K562 (cell line): Measurements from ENCODE around the gene LY6G5B. TPM values are rescaled to one million over a fixed set of nuclear protein-coding genes. Genes with fewer than 3 reads are reported as not detected.

Source experiments
- CHD1 ChIP-seq: fragments of 200-600 bp; sonication (generic); IDR thresholded peaks from one replicate; pipeline ENCODE4 v1.6.1; 2012; ENCODE audit warnings: mild to moderate bottlenecking, moderate library complexity, low read length, inconsistent platforms
- DMBX1 ChIP-seq: fragments of 250-450 bp; sonication (Bioruptor Pico); IDR thresholded peaks from 2 replicates; pipeline ENCODE4 v1.8.0; 2022; ENCODE audit warnings: inconsistent platforms, mild to moderate bottlenecking, moderate library complexity, borderline replicate concordance
- E2F3 ChIP-seq: fragments of 250-450 bp; sonication (Bioruptor Pico); IDR thresholded peaks from 2 replicates; pipeline ENCODE4 v1.4.0; 2020; ENCODE audit warnings: mild to moderate bottlenecking
- EHMT2 ChIP-seq: fragments of 450-650 bp; IDR thresholded peaks from 2 replicates; pipeline ENCODE4 v1.6.1; 2018; ENCODE audit warnings: antibody characterized with exemption
- HDAC3 ChIP-seq: fragments of 450-650 bp; IDR thresholded peaks from 2 replicates; pipeline ENCODE4 v1.6.1; 2018; ENCODE audit warnings: borderline replicate concordance, mild to moderate bottlenecking, moderate library complexity; ENCODE audit not compliant: partially characterized antibody
- IFI16 ChIP-seq: fragments of 250-450 bp; sonication (Bioruptor Pico); IDR thresholded peaks from 2 replicates; pipeline ENCODE4 v2.1.2; 2022; ENCODE audit warnings: mild to moderate bottlenecking, inconsistent platforms
- KHSRP ChIP-seq: fragments of 450-650 bp; IDR thresholded peaks from 2 replicates; pipeline ENCODE4 v1.6.1; 2017
- MEIS2 ChIP-seq: fragments of 450-650 bp; IDR thresholded peaks from 2 replicates; pipeline ENCODE4 v1.6.1; 2014; ENCODE audit warnings: mild to moderate bottlenecking; ENCODE audit not compliant: partially characterized antibody
- PHF21A ChIP-seq: fragments of 450-650 bp; IDR thresholded peaks from 2 replicates; pipeline ENCODE4 v1.6.1; 2017; ENCODE audit warnings: low read depth, borderline replicate concordance
- PRMT5 ChIP-seq: sonication (generic); formaldehyde crosslinking; IDR thresholded peaks from 2 replicates; pipeline ENCODE4 v1.5.0; 2020; ENCODE audit warnings: missing genetic modification reagents
- RBM22 ChIP-seq: fragments of 200-400 bp; formaldehyde crosslinking; IDR thresholded peaks from 2 replicates; pipeline ENCODE4 v1.6.1; 2018; ENCODE audit warnings: low read length, low read depth; ENCODE audit not compliant: poor library complexity, severe bottlenecking
- RFX7 ChIP-seq: fragments of 250-450 bp; sonication (Bioruptor Pico); IDR thresholded peaks from 2 replicates; pipeline ENCODE4 v1.5.1; 2021; ENCODE audit warnings: mild to moderate bottlenecking
- RHOXF2B ChIP-seq: fragments of 250-450 bp; sonication (Bioruptor Pico); conservative IDR thresholded peaks from 2 replicates; pipeline ENCODE4 v1.5.1; 2021
- TBP ChIP-seq: optimal IDR thresholded peaks from 2 replicates; pipeline ENCODE3; 2011; ENCODE audit warnings: low read depth, low read length, improper control_type of control experiment
- ZC3H11A ChIP-seq: IDR thresholded peaks from 2 replicates; pipeline ENCODE4 v1.6.1; 2012; ENCODE audit warnings: low read depth, low read length, improper control_type of control experiment
- ZKSCAN3 ChIP-seq: fragments of 250-450 bp; sonication (Bioruptor Pico); IDR thresholded peaks from 2 replicates; pipeline ENCODE4 v1.4.0; 2020
- ZNF197 ChIP-seq: fragments of 200-800 bp; sonication (Bioruptor generic); IDR thresholded peaks from 2 replicates; pipeline ENCODE4 v1.6.1; 2016; ENCODE audit warnings: low read depth, missing genetic modification characterization, missing compliant biosample characterization
- ZNF263 ChIP-seq: sonication (generic); formaldehyde crosslinking; IDR thresholded peaks from 2 replicates; pipeline ENCODE4 v1.8.0; 2022; ENCODE audit warnings: mild to moderate bottlenecking, missing genetic modification reagents, borderline replicate concordance
- ZNF644 ChIP-seq: fragments of 200-800 bp; sonication (Bioruptor generic); IDR thresholded peaks from 2 replicates; pipeline ENCODE4 v1.6.1; 2016; ENCODE audit warnings: low read depth, missing genetic modification characterization, missing compliant biosample characterization
- polyA plus RNA-seq, 8 experiments: library from polyadenylated mRNA; depleted of rRNA in 4 of 8; stranded (reverse) in 5 of 8; unstranded in 3 of 8; fragments of >200 nt; fragmentation: Nextera tagmentation in 2 of 8; fragmentation: Illumina TruSeq in 1 of 8; extraction: Ambion mirVana in 2 of 8; extraction: Trizol in 1 of 8; gene quantifications; 2 replicates each; pipeline versions ENCODE4 v1.2.1 to v1.2.3, GENCODE V29; 2011 to 2014; ENCODE audit warnings: inconsistent platforms in 1 of 8, missing spikeins in 1 of 8
- total RNA-seq, 7 experiments: library from RNA; depleted of rRNA in 6 of 7; stranded (reverse); fragments of >200 nt in 6 of 7; fragmentation: Illumina TruSeq in 2 of 7; extraction: Trizol in 2 of 7; gene quantifications; 2 replicates each; pipeline versions ENCODE4 v1.2.1 to v1.2.3, GENCODE V29; 2011 to 2021; ENCODE audit warnings: low replicate concordance in 1 of 7
- TF ChIP-seq, protein P1 (sequence below), 3 experiments: IDR thresholded peaks in 2 of 3; conservative IDR thresholded peaks in 1 of 3; 2 replicates each; pipeline ENCODE4 v1.5.1; 2011 to 2012; ENCODE audit warnings: low read length in 3 of 3, mild to moderate bottlenecking in 3 of 3, control low read depth in 2 of 3, improper control_type of control experiment in 1 of 3, inconsistent platforms in 1 of 3, low read depth in 1 of 3, mixed read lengths in 1 of 3, moderate library complexity in 1 of 3; ENCODE audit not compliant: insufficient read depth in 2 of 3
- TF ChIP-seq, protein P2 (sequence below): IDR thresholded peaks from 2 replicates; pipeline ENCODE4 v1.6.1; 2014; ENCODE audit warnings: antibody characterized with exemption
- TF ChIP-seq, protein P3 (sequence below), 2 experiments: fragments of 450-650 bp; IDR thresholded peaks; 2 replicates each; pipeline ENCODE4 v1.6.1; 2018; ENCODE audit warnings: mild to moderate bottlenecking in 2 of 2, low read depth in 1 of 2; ENCODE audit not compliant: partially characterized antibody in 2 of 2

The LY6G5B gene
- total and polyA plus RNA-seq, 9 of the 15 experiments (the other 6 are each of a cell fraction or from before 2014, with no cell fraction given): 6.0 to 27.0 (median 7.5) TPM

DNA sequence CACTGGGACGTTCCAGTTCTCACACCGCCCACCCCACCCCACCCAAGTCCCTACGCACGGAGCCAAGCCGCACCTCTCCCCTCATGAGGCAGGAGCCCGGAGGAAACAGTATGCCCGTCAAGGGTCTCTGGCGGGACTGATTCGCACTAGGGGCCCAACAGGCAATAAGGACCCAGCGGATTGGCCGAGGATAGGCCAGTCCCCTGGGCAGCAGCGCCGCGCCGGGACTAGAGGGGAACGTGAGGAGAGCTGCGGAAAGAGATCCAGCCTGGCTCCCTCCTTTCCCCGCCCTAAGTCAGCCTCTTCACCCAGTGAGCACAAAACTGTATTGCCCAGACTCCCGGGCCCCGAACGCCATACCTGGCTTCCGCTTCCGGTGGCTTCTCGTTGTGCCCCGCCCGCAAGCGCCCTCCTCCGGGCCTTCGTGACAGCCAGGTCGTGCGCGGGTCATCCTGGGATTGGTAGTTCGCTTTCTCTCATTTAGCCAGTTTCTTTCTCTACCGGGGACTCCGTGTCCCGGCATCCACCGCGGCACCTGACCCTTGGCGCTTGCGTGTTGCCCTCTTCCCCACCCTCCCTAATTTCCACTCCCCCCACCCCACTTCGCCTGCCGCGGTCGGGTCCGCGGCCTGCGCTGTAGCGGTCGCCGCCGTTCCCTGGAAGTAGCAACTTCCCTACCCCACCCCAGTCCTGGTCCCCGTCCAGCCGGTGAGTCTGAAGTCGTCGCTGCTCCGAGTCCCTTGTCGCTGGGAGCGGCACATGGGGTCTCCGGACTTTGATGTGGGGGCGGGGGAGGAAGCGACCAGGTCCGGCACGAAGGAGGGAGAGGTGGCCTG lies 4.1 kb upstream of the LY6G5B start, which contains the start of gene CSNK2B (continued):
- TF ChIP-seq RFX7 (CRISPR knock-in tag): 0 out of 2 replicates have a peak, but pooled peaks have one; percentile 29
- TF ChIP-seq ZNF197 (CRISPR knock-in tag): no peak
- TF ChIP-seq DMBX1 (CRISPR knock-in tag): peak; percentile 19
- TF ChIP-seq CHD1: peak; percentile 71
- no peak for TF ChIP-seq EHMT2
- TF ChIP-seq HDAC3: no peak
- TF ChIP-seq, protein P1, sequence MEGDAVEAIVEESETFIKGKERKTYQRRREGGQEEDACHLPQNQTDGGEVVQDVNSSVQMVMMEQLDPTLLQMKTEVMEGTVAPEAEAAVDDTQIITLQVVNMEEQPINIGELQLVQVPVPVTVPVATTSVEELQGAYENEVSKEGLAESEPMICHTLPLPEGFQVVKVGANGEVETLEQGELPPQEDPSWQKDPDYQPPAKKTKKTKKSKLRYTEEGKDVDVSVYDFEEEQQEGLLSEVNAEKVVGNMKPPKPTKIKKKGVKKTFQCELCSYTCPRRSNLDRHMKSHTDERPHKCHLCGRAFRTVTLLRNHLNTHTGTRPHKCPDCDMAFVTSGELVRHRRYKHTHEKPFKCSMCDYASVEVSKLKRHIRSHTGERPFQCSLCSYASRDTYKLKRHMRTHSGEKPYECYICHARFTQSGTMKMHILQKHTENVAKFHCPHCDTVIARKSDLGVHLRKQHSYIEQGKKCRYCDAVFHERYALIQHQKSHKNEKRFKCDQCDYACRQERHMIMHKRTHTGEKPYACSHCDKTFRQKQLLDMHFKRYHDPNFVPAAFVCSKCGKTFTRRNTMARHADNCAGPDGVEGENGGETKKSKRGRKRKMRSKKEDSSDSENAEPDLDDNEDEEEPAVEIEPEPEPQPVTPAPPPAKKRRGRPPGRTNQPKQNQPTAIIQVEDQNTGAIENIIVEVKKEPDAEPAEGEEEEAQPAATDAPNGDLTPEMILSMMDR (IDR thresholded peaks at IDR 0.05 in 2 of 3, conservative IDR thresholded peaks at IDR 0.05 in 1 of 3; ENCODE audit: insufficient read depth in 2 of 3, low read depth in 1 of 3, low read length in 3 of 3): peak; percentile 18 to 42 (median 33); a peak in 4 of 6 replicates
- no peak for TF ChIP-seq PHF21A
- TF ChIP-seq ZNF263 (CRISPR knock-in tag): peak; percentile 57
- no peak for TF ChIP-seq ZKSCAN3 (CRISPR knock-in tag)
- TF ChIP-seq MEIS2: peak; percentile 53
- TF ChIP-seq, protein P2, sequence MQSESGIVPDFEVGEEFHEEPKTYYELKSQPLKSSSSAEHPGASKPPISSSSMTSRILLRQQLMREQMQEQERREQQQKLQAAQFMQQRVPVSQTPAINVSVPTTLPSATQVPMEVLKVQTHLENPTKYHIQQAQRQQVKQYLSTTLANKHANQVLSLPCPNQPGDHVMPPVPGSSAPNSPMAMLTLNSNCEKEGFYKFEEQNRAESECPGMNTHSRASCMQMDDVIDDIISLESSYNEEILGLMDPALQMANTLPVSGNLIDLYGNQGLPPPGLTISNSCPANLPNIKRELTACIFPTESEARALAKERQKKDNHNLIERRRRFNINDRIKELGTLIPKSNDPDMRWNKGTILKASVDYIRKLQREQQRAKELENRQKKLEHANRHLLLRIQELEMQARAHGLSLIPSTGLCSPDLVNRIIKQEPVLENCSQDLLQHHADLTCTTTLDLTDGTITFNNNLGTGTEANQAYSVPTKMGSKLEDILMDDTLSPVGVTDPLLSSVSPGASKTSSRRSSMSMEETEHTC: peak; percentile 56; the same call in 1 of the 2 replicates
- TF ChIP-seq IFI16 (CRISPR knock-in tag): peak; percentile 63; the same call in 1 of the 2 replicates
- TF ChIP-seq TBP: peak; percentile 83
- TF ChIP-seq ZNF644 (tag): peak; percentile 95
- TF ChIP-seq RBM22: peak; percentile 83
- no peak for TF ChIP-seq PRMT5
- no peak for TF ChIP-seq KHSRP
- TF ChIP-seq RHOXF2B (CRISPR knock-in tag): peak; percentile 86; the same call in 1 of the 2 replicates
- no peak for TF ChIP-seq ZC3H11A
- TF ChIP-seq, protein P3, sequence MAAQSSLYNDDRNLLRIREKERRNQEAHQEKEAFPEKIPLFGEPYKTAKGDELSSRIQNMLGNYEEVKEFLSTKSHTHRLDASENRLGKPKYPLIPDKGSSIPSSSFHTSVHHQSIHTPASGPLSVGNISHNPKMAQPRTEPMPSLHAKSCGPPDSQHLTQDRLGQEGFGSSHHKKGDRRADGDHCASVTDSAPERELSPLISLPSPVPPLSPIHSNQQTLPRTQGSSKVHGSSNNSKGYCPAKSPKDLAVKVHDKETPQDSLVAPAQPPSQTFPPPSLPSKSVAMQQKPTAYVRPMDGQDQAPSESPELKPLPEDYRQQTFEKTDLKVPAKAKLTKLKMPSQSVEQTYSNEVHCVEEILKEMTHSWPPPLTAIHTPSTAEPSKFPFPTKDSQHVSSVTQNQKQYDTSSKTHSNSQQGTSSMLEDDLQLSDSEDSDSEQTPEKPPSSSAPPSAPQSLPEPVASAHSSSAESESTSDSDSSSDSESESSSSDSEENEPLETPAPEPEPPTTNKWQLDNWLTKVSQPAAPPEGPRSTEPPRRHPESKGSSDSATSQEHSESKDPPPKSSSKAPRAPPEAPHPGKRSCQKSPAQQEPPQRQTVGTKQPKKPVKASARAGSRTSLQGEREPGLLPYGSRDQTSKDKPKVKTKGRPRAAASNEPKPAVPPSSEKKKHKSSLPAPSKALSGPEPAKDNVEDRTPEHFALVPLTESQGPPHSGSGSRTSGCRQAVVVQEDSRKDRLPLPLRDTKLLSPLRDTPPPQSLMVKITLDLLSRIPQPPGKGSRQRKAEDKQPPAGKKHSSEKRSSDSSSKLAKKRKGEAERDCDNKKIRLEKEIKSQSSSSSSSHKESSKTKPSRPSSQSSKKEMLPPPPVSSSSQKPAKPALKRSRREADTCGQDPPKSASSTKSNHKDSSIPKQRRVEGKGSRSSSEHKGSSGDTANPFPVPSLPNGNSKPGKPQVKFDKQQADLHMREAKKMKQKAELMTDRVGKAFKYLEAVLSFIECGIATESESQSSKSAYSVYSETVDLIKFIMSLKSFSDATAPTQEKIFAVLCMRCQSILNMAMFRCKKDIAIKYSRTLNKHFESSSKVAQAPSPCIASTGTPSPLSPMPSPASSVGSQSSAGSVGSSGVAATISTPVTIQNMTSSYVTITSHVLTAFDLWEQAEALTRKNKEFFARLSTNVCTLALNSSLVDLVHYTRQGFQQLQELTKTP (IDR thresholded peaks at IDR 0.05; ENCODE audit: low read depth in 1 of 2, partially characterized antibody in 2 of 2): peak in 1 of 2 experiments; percentile 99
- peak; percentile 64; the same call in 1 of the 2 replicates for TF ChIP-seq E2F3 (CRISPR knock-in tag)
